HG03097 (cell line): ENCODE data around the gene DCLK3.

Source experiments
- ATAC-seq: cut with Tn5 transposase; IDR thresholded peaks from one replicate; pipeline ENCODE4 v1.9.1; 2021; ENCODE audit not compliant: unreplicated experiment, low FRiP score

Gene DCLK3

DNA sequence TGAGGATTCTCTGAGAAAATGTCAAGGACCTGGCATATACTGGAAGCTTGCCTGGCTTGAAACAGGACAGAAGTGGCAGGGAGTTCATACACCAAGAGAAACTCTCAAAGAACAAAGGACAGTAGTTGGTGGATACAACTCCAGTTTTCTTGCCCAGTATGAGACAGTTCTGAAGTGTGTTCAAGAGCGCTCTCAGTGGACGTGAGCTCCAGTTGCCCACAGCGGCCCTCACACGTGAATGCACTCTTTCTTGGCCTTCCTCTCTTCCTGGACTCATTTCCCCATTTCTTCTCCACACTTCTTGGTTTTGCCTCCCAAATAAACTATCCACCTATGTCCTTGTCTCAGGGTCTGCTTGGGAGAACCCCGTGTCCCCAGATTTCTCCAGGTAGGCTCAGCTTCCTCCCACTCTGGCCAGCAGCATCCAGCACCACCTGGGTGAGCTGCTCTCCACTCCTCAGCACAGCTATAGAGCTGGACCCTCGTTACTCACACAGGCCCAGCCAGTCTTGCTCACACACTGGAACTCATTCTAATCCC lies 54.5 kb downstream of the DCLK3 start:
- no peak for ATAC-seq

DNA sequence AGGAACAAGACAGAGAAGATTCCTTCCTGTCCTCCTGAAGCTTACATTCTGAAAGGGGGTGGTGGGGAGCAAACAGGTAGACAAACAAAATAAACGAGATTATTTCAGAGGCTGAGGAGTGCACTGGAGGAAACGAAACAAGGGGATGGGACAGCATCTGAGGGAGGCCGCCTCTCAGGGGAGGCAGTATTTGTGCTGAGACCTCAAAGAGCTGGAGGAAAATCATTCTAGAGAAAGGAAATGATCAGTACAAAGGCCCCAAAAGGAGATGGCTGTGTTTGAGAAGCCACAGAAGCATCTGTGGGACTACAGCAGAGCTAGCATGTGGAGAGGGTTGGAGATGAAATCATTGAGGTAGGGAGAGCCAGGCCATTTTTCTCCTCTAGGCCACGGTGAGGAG lies 55.1 kb downstream of the DCLK3 start:
- no peak for ATAC-seq

DNA sequence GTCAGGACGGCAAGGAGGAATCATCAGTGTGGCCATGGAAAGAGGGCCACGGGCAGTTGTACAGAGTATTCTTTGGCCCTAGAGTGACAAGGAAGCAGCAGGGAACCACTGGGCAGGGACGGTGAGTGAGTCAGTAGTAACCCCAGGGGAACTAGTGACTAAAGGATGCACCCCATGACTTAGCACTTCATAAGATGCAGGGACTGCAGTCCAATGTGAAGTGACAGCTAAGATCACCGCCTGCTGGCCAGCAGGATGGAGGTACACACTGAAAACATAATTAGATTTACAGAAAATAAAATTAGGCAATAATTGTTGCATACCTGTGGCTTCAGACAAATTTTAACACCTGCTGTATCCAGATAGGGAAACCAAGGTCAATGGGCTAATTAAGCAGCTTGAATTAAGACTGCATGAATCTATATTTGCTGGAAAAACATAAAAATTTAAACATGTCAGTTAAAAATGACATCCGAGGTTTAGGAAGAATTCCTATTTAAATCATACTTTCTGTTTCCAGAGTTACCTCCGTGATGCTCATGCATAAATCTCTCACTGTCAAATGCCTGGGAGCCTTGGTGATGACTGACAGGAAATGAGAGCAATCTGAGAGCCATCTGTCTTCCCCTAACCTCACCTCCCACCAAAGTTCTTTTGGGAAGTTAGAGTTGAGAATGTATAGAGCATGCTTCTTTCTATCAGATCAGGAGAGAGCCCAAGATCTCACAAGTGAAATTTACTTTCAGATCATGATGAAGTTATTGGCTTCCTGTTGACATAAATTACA lies 56.5 kb downstream of the DCLK3 start:
- ATAC-seq = no peak

DNA sequence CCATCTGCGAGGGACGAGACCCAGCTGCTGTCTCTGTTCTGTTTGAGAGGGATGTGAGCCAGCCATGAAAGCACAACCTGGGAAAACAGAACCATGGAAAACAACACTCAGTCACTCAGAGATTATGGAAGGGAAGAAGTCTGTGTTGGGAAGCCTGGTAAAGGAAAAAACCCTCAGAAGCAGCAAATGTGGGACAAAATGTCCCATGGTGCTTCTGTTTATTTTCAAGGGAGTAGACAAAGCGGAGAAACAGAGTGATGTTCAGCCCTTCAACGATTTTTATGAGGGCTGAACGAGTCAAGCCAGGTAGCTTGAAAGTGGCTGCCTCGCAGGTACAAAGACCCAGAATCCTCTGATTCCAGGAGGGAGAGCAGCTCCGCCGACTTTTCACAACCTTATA lies 59.3 kb downstream of the DCLK3 start:
- no peak for ATAC-seq

DNA sequence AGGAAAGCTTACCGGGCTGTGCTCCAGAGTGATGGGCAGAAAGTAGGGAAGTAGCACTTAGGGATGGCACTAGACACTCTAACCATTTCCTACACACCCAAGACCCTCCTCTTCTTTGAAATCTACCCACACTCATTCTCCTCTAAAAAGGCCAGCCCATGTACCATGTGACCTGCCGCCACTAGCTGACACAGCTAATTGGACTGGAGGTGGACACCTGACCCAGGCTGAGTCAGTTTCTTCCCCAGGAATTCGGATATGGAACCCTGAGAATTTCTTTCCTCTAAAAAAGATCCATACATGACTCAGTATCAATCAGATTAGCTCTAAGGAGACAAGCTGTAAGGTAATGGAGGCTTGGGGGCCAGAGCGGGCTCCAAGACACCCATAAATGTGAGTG lies 60.1 kb downstream of the DCLK3 start:
- ATAC-seq = no peak

DNA sequence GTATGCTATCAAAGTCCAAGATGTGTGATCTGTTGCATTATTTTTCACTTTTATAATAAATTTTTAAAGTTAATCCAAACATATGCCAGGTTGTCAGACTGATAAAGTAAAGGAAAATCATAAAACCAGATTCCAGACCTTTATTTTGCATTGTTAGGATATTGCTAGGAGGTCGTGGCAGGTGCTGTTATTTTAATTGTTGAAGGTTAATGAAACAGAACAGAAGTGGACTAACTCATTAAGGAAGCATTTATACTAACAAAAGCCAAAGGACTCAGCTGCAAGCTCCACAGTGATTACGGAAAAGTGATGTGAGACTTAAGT lies 63.1 kb downstream of the DCLK3 start:
- ATAC-seq = no peak

DNA sequence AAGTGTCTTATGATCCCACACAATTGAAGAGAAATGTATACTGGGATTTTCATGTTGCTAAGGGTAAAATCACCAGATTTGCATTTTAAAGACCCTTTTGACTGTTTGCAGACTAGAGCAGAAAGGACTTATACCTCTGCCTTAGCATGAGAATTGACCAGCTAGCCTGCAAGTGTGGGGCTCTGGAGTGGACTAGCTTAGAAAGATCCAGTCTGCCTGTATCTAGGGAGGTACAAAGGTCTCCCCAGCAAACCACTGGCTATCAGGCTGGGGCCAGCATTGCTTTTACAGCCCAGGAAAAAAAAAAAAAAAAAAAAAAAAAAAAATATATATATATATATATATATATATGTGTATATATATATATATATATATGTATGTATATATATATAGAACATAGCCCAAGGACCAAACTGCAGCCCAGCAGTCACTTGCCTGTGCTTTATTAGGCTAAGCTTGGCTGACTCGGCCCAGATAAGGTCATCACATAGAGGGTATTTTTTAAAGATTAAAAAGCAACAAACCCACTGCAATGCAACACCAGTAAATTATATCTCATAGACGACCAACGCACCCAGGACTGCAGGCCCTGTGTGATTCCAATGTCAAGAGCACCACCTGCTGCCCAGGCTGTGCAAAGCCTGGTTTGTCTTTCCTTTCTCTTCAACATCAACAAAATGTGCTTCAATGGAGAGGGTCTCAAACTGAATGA lies 63.7 kb downstream of the DCLK3 start:
- no peak for ATAC-seq

DNA sequence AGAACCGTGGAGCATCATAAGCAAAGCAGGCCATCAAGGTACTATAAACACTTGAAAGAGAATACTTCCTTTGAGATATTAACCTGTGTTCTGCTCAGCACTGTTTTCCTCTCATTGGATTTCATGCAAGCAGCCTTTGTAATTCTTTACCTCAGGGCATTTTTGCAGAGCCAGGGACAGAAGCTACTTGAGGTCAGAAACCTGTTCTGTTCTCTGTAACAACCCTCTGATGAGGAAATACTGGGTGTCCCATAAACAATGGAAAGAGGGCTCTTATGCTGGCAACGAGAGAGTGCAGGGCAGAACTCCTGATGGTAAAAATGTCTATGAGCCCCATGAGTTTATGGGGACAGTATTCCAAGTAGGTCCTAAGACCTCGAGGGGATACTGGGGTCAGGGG lies 66.0 kb downstream of the DCLK3 start:
- ATAC-seq = no peak

DNA sequence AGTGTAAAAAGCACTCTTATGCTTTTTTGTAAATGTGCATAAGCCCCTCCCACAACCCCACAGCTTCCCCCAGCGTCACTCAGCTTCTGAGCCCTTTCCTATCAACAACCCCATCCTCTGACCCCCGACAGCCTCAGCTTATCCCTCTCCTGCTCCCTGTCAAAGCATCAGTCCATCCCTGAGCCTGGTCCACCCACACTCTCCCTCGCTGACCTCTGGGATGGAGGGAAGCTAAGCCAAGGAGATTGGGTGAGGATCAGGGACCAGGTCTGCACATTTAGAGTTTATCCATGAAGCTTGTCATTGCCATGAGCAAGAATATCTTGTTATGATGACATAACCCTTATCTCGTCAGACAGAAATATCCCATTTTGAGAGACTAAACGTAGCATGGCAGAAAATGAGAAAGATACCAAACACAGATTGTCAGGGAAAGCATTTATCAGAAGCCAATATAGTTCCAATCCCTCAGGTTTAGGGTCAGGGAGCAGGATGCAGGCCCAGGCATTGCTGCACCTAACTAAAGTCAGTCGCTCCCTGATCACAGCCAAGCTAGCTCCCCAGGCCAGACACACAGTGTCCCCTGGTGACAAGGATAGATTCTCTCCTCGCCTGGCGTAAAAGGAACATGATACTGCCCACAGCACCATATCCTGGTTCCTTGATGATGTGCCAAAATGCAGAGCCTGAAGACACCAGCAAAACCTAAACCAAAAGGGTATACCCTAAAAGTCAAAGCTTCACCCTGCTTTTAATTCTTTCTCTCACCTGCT lies 66.9 kb downstream of the DCLK3 start:
- no peak for ATAC-seq

DNA sequence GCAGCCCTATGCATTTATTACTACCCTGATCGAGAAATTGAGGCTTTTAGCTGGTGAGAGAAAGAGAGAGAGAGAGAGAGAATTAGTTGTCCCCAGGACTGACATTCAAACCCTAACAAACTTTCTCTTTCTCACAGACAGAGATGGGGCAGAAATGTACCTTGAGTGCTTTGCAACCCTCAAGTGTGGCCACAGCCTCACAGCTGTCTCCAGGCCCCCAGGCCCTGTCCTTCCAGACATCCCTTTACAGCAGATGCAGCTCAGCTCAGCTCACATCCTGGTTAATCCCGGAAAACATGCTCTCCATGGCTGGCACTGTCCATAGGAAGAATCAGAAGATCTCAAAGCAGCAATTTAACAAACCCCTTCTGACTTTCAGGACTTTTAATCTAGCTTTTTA lies 67.6 kb downstream of the DCLK3 start:
- no peak for ATAC-seq

DNA sequence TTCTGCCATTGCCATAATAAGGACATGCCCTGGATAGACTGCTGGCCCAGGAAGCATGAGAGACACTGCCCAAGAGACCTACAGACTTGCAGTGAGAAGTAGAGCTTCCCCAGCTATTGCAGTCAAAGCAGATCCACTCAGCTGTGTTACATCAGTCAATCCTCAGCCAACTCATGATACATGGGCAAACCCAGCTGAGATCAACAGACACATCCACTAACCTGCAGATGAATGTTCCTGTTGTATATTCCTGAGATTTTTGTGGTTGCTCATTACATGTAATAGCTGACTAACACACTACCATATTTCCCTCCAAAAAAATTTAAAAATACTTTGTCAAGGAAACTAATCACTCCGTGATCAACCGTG lies 68.6 kb downstream of the DCLK3 start:
- ATAC-seq = no peak

DNA sequence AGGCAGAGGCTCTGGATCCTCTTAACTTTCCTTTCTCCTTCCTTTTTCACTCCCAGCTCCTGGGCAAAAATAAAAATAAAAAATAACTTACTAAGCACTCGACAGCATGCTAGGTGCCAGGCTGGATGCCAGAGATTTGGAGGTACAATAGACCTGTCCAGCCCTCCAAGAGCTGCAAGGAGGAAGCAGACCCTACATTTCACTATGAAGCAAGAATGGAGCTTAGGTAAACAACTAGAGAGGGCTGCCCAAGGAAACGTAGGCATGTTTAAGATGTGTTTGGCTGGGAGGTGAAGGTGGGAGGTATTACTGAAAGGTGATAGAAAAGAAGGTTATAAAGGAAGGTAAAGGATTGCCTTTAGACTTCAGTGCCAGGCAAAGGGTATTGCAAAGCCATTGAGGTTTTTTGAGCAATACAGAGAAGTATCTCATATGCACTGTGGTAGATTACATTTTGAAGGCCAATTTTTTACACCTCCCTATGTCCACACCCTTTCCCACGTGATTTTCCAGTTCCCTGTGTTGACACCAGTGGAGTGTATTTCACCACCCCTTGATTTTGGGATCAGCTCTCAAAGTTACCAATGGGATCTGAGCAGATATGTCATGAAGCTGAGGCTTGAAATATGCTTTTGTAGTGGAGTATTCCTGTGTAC lies 69.1 kb downstream of the DCLK3 start:
- ATAC-seq = no peak

DNA sequence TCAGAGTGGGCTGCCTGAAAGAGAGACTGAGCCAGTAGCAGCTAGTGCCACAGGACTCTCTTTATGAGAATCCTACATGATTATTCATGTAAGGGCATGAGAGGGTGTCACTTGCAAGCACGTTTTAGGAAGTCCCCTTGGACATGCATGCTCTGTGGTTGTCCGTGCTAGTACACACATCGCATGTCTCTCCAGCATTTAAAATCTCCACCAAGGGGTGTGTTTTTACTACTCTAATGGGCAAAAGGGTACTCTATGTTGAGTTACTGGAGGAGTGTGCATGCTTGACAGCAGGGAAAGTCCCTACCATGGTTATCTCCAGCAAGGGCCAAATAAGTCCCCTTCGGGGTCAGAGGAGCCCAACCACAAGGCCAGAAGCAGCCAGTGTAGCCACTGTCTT lies 70.7 kb downstream of the DCLK3 start:
- ATAC-seq = no peak

DNA sequence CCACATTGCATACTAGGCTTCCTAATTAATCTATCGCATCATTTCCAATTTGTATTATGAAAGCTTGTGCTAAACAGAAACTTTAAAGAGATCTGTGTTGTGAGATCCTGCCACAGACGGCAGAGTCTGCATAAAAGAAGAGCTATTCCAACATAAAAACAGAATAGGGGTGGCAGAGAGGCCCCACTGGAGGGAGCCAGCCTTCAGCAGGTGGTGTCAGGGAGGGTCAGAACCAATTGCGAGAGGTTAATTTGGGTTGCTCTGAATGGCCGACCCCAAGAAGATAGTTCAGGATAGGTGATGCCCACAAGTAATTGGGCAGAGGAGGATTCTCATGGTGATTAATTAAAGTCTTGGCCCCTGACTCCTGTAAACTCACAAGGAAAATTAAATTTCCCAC lies 74.8 kb downstream of the DCLK3 start:
- ATAC-seq = no peak

DNA sequence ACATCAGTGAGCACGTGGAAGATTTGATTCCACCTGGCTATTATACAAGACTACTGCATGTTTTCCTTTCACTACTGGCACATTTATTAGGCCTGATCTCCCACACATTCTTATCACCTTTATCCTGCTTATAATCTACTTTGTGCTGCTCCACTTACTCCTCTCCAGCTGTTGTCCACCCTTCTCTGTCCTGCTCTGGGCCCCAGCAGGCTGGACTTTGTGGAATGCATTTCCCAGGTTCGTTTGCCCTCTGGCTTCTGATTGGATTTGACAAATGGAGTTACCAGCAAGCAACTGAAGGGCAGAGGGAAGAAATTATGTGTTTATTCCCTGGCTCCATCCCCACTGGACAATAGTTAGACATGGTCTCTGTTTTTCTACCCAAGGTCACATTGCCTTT lies 75.5 kb downstream of the DCLK3 start:
- ATAC-seq = no peak

DNA sequence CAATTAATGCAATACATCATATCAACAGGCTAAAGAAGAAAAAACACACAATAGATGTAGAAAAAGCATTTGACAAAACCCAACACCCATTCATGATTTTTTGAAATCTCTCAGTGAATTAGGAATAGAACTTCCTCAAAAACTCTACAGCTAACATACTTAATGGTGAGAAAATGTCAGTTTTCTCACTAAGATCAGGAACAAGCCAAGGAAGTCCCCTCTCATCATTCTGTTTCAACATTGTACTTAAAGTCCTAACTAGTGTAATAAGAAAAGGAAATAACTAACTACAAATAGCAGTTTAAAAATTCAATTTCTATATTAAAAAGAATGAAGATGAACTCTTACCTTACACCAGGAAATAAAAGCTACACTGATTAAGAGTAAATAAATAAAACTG lies 77.8 kb downstream of the DCLK3 start:
- ATAC-seq = no peak

DNA sequence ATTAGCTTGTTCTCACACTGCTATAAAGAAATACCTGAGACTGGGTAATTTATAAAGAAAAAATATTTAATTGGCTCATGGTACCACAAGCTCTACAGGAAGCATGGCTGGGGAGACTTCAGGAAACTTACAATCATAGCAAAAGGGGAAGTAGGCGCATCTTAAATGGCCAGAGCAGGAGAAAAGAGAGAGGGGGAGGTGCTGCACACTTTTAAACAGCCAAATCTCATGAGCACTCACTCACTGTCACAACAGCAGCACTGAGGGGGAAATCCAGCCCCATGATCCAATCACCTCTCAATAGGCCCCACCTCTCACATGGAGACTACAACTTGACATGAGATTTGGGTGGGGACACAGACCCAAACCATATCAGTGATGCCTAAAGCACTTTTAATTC lies 82.5 kb downstream of the DCLK3 start:
- no peak for ATAC-seq

DNA sequence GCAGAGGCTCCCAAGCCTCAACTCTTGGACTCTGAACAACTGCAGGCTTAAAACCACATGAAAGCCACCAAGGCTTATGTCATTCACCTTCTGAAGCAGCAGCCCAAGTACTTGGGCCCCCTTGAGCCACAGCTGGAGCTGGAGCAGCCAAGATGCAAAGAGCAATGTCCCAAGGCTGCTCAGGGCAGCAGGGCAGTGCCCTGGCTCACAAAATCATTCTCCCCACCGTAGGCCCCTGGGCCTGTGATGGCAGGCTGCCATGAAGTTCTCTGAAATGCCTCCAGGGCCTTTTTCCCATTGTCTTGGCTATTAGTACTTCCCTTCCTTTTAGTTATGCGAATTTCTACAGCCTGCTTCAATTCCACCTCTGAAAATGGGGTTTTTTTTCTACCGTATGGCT lies 83.4 kb downstream of the DCLK3 start:
- no peak for ATAC-seq

DNA sequence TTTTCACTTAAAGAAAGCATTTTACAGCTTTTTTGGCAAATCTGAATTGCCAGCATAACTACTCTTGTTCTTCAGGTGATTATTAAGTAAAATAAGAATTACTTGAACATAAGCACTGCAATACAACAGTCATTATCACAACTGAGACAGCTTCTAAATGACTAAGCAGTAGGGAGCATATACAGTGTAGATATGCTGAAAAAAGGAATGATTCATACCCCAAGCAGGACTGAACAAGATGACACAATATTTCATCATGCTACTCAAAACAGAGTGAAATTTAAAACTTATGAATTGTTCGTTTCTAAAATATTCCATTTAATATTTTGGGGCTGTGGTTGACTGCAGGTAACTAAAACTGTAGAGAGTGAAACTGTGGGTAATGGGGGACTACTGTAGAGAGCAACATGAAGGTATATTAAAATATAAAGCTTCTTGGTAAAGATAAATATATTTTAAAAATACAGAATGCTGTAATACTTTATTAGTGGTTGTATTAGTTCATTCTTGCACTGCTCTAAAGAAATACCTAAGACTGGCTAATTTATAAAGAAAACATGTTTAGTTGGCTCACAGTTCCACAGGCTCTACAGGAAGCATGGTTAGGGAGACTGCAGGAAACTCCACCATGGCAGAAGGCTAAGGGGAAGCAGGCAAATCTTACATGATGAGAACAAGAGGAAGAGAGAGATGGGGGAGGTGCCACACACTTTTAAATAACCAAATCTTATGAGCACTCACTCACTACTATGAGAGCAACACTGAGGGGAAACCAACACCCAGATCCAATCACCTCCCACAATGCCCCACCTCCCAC lies 84.8 kb downstream of the DCLK3 start:
- no peak for ATAC-seq
